K562 (cell line): ENCODE data around the gene UBXN10. TPM values are rescaled to one million over a fixed set of nuclear protein-coding genes. Genes with fewer than 3 reads are reported as not detected.

Source experiments
- BRD4 ChIP-seq: fragments of 200-600 bp; sonication (generic); IDR thresholded peaks from 2 replicates; pipeline ENCODE4 v1.6.1; 2017; ENCODE audit warnings: inconsistent platforms
- CBFA2T3 ChIP-seq: fragments of 450-650 bp; IDR thresholded peaks from 2 replicates; pipeline ENCODE4 v1.6.1; 2017
- E2F6 ChIP-seq, 2 experiments: IDR thresholded peaks; 2 replicates each; pipeline ENCODE4 v1.6.1; 2011; ENCODE audit warnings: borderline replicate concordance in 1 of 2, control low read depth in 1 of 2, low read depth in 1 of 2, low read length in 1 of 2, mild to moderate bottlenecking in 1 of 2, mixed read lengths in 1 of 2, moderate library complexity in 1 of 2; ENCODE audit not compliant: insufficient read depth in 1 of 2, insufficient read length in 1 of 2, poor library complexity in 1 of 2, severe bottlenecking in 1 of 2; ENCODE audit errors: extremely low read depth in 1 of 2
- MYNN ChIP-seq, 2 experiments: sonication (generic); formaldehyde crosslinking in 1 of 2; IDR thresholded peaks; 2 replicates each; pipeline versions ENCODE4 v1.5.0 to v1.6.1; 2016 to 2020; ENCODE audit warnings: antibody characterized with exemption in 1 of 2, missing genetic modification reagents in 1 of 2
- POLR2AphosphoS2 ChIP-seq: IDR thresholded peaks from 2 replicates; pipeline ENCODE4 v1.6.1; 2012; ENCODE audit warnings: low read length, improper control_type of control experiment
- POLR2AphosphoS5 ChIP-seq: IDR thresholded peaks from 2 replicates; pipeline ENCODE4 v1.6.1; 2011; ENCODE audit warnings: mild to moderate bottlenecking, low read depth, low read length, moderate library complexity; ENCODE audit not compliant: control insufficient read depth, insufficient read depth
- SMAD1 ChIP-seq: fragments of 150-350 bp; IDR thresholded peaks from 2 replicates; pipeline ENCODE4 v1.6.1; 2014; ENCODE audit warnings: low read length, low read depth; ENCODE audit not compliant: partially characterized antibody
- SREBF1 ChIP-seq: fragments of 150-350 bp; IDR thresholded peaks from 2 replicates; pipeline ENCODE4 v1.6.1; 2014; ENCODE audit warnings: antibody characterized with exemption, low read depth, low read length, borderline replicate concordance
- TAF7 ChIP-seq: fragments of 450-650 bp; IDR thresholded peaks from 2 replicates; pipeline ENCODE4 v1.6.1; 2016; ENCODE audit warnings: missing genetic modification characterization, missing compliant biosample characterization
- TEAD4 ChIP-seq, 2 experiments: sonication (generic) in 1 of 2; formaldehyde crosslinking in 1 of 2; IDR thresholded peaks; 2 replicates each; pipeline versions ENCODE4 v1.6.1 to v1.8.0; 2012 to 2022; ENCODE audit warnings: borderline replicate concordance in 1 of 2, inconsistent platforms in 1 of 2, low read length in 1 of 2, mild to moderate bottlenecking in 1 of 2, missing genetic modification reagents in 1 of 2
- YY1 ChIP-seq, 3 experiments: IDR thresholded peaks; 2 replicates each; pipeline ENCODE4 v1.6.1; 2011; ENCODE audit warnings: low read length in 2 of 3, mild to moderate bottlenecking in 2 of 3, moderate library complexity in 2 of 3, borderline replicate concordance in 1 of 3, control low read depth in 1 of 3, low read depth in 1 of 3; ENCODE audit not compliant: insufficient read depth in 3 of 3, insufficient replicate concordance in 2 of 3, control insufficient read depth in 1 of 3, insufficient read length in 1 of 3; ENCODE audit errors: extremely low read depth in 1 of 3
- polyA plus RNA-seq, 8 experiments: library from polyadenylated mRNA; depleted of rRNA in 4 of 8; stranded (reverse) in 5 of 8; unstranded in 3 of 8; fragments of >200 nt; fragmentation: Nextera tagmentation in 2 of 8; fragmentation: Illumina TruSeq in 1 of 8; extraction: Ambion mirVana in 2 of 8; extraction: Trizol in 1 of 8; gene quantifications; 2 replicates each; pipeline versions ENCODE4 v1.2.1 to v1.2.3, GENCODE V29; 2011 to 2014; ENCODE audit warnings: inconsistent platforms in 1 of 8, missing spikeins in 1 of 8
- total RNA-seq, 7 experiments: library from RNA; depleted of rRNA in 6 of 7; stranded (reverse); fragments of >200 nt in 6 of 7; fragmentation: Illumina TruSeq in 2 of 7; extraction: Trizol in 2 of 7; gene quantifications; 2 replicates each; pipeline versions ENCODE4 v1.2.1 to v1.2.3, GENCODE V29; 2011 to 2021; ENCODE audit warnings: low replicate concordance in 1 of 7
- TF ChIP-seq, protein P1 (sequence below): fragments of 450-650 bp; formaldehyde crosslinking; IDR thresholded peaks from 2 replicates; pipeline ENCODE4 v1.4.0; 2022; ENCODE audit warnings: missing genetic modification characterization
- TF ChIP-seq, protein P2 (sequence below): fragments of 450-650 bp; IDR thresholded peaks from 2 replicates; pipeline ENCODE4 v1.6.1; 2016; ENCODE audit warnings: borderline replicate concordance
- TF ChIP-seq, protein P3 (sequence below): fragments of 250-450 bp; sonication (Bioruptor Pico); IDR thresholded peaks from 2 replicates; pipeline ENCODE4 v1.5.1; 2021; ENCODE audit warnings: mild to moderate bottlenecking
- TF ChIP-seq, protein P4 (sequence below): fragments of 450-650 bp; formaldehyde crosslinking; IDR thresholded peaks from 2 replicates; pipeline ENCODE4 v1.4.0; 2020; ENCODE audit warnings: mild to moderate bottlenecking, moderate library complexity

UBXN10 gene
- total and polyA plus RNA-seq, 9 of the 15 experiments (the other 6 are each of a cell fraction or from before 2014, with no cell fraction given) = 10.7 to 17.7 (median 13.6) TPM

DNA sequence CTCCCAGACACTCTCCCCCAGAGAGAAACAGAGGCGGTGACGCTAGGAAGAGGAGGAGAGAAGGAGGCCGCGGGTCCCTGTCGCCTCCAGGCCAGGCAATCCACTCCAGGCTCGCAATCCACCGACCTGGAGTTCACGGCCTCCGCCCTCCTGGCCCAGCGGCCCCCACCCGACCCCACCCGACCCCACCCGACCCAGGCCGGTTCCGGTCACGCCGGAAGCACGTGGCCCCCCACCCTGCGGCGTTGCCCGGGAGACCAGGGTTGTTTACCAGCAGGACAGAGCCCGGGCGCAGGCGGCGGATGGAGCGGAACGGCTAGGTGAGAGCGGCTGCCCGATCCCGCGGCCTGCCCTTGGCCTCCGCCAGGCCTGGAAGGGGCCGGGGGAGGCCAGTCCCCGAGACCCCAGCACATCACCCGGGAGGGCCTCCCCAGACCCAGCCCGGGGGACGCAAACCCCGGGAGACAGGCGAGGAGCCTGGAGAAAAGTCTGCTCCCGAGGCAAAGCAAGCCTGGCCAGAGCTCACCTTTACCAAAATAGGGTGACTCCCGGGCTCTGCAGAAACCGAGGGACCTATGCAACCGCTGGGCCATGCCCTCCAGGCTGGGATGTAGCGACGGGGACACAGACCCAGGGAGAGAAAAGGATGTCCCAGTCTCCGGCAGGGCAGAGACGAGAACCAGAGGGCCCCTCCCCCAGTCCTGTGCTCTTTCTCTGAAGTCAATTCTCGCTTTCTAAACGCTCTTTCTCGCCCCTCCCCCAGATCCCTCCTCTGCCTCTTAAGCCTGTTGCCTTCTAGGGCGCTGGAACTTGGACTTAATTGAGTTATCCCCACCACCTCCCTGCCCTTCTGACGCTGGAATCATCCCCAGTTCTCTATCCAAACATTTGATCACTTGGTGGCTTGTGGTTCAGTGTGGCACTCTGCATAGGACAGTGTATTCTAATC lies at the start of gene UBXN10, which contains the start of gene PLA2G2C (continued):
- TF ChIP-seq, protein P1, sequence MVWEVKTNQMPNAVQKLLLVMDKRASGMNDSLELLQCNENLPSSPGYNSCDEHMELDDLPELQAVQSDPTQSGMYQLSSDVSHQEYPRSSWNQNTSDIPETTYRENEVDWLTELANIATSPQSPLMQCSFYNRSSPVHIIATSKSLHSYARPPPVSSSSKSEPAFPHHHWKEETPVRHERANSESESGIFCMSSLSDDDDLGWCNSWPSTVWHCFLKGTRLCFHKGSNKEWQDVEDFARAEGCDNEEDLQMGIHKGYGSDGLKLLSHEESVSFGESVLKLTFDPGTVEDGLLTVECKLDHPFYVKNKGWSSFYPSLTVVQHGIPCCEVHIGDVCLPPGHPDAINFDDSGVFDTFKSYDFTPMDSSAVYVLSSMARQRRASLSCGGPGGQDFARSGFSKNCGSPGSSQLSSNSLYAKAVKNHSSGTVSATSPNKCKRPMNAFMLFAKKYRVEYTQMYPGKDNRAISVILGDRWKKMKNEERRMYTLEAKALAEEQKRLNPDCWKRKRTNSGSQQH = no peak
- TF ChIP-seq SMAD1 = peak; percentile 40
- TF ChIP-seq POLR2AphosphoS2 = 0 out of 2 replicates have a peak, but pooled peaks have one; percentile 57
- peak; percentile 60; the same call in 1 of the 2 replicates for TF ChIP-seq POLR2AphosphoS5
- TF ChIP-seq, protein P2, sequence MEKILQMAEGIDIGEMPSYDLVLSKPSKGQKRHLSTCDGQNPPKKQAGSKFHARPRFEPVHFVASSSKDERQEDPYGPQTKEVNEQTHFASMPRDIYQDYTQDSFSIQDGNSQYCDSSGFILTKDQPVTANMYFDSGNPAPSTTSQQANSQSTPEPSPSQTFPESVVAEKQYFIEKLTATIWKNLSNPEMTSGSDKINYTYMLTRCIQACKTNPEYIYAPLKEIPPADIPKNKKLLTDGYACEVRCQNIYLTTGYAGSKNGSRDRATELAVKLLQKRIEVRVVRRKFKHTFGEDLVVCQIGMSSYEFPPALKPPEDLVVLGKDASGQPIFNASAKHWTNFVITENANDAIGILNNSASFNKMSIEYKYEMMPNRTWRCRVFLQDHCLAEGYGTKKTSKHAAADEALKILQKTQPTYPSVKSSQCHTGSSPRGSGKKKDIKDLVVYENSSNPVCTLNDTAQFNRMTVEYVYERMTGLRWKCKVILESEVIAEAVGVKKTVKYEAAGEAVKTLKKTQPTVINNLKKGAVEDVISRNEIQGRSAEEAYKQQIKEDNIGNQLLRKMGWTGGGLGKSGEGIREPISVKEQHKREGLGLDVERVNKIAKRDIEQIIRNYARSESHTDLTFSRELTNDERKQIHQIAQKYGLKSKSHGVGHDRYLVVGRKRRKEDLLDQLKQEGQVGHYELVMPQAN = peak; percentile 95
- peak; percentile 12; the same call in 1 of the 2 replicates for TF ChIP-seq MYNN (IDR thresholded peaks at IDR 0.05)
- no peak for TF ChIP-seq MYNN (CRISPR knock-in tag; IDR thresholded peaks at IDR 0.05)
- TF ChIP-seq YY1 (IDR thresholded peaks at IDR 0.05; ENCODE audit: borderline replicate concordance in 1 of 3, control insufficient read depth in 1 of 3, extremely low read depth in 1 of 3, insufficient read depth in 3 of 3, insufficient read length in 1 of 3, insufficient replicate concordance in 2 of 3, low read depth in 1 of 3, low read length in 2 of 3) = peak in 2 of 3 experiments; percentile 12 to 52
- TF ChIP-seq TAF7 (tag) = peak; percentile 23; the same call in 1 of the 2 replicates
- TF ChIP-seq, protein P3, sequence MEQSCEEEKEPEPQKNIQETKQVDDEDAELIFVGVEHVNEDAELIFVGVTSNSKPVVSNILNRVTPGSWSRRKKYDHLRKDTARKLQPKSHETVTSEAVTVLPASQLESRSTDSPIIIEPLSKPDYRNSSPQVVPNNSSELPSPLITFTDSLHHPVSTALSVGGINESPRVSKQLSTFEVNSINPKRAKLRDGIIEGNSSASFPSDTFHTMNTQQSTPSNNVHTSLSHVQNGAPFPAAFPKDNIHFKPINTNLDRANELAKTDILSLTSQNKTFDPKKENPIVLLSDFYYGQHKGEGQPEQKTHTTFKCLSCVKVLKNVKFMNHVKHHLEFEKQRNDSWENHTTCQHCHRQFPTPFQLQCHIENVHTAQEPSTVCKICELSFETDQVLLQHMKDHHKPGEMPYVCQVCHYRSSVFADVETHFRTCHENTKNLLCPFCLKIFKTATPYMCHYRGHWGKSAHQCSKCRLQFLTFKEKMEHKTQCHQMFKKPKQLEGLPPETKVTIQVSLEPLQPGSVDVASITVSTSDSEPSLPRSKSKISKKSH = no peak
- TF ChIP-seq BRD4 = peak; percentile 28
- TF ChIP-seq, protein P4, sequence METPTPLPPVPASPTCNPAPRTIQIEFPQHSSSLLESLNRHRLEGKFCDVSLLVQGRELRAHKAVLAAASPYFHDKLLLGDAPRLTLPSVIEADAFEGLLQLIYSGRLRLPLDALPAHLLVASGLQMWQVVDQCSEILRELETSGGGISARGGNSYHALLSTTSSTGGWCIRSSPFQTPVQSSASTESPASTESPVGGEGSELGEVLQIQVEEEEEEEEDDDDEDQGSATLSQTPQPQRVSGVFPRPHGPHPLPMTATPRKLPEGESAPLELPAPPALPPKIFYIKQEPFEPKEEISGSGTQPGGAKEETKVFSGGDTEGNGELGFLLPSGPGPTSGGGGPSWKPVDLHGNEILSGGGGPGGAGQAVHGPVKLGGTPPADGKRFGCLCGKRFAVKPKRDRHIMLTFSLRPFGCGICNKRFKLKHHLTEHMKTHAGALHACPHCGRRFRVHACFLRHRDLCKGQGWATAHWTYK (CRISPR knock-in tag) = no peak; the same call in 1 of the 2 replicates
- TF ChIP-seq CBFA2T3 = peak; percentile 18; the same call in 1 of the 2 replicates
- 0 out of 2 replicates have a peak, but pooled peaks have one; percentile 19 for TF ChIP-seq TEAD4 (IDR thresholded peaks at IDR 0.05; ENCODE audit: low read length)
- no peak for TF ChIP-seq TEAD4 (CRISPR knock-in tag; IDR thresholded peaks at IDR 0.05; ENCODE audit: borderline replicate concordance)
- TF ChIP-seq E2F6 (IDR thresholded peaks at IDR 0.05; ENCODE audit: borderline replicate concordance in 1 of 2, extremely low read depth in 1 of 2, insufficient read depth in 1 of 2, insufficient read length in 1 of 2, low read depth in 1 of 2, low read length in 1 of 2, poor library complexity in 1 of 2, severe bottlenecking in 1 of 2) = peak in 1 of 2 experiments; percentile 76
- TF ChIP-seq SREBF1 = no peak
